Ramos (cell line): ENCODE measurements around the gene SYT13.

ENCODE experiments used
- in situ Hi-C: fragments of 300-500 bp; cut with MboI; formaldehyde crosslinking; loops from one replicate; pipeline ENCODE4 v1.14.3; 2022; ENCODE audit warnings: low sequenced_read_pairs; ENCODE audit not compliant: unreplicated experiment

SYT13 gene

DNA sequence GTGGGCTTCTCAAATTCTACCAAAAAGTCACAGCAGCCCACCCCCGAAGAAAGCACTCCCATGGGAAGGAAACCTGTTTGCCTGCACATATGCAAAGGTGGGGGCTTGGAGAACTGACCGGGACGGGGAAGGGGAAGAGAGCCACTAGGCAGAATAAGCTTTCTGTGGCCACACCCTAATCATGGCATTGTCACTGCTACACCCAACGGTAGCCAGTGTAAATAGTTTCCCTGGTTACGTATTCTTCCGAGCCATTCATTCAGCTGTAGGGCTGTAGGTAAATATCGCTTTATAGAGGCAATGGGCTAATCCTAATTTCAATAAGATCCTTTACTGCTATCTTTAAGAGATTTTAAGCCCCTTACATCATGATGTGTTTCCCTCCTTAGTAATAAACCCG lies 78.0 kb downstream of the SYT13 start:
- in situ Hi-C loops, result loop anchor here (10.0 kb wide), 1 partner anchor 57 kb away; no protein-coding TSS in a partner anchor

DNA sequence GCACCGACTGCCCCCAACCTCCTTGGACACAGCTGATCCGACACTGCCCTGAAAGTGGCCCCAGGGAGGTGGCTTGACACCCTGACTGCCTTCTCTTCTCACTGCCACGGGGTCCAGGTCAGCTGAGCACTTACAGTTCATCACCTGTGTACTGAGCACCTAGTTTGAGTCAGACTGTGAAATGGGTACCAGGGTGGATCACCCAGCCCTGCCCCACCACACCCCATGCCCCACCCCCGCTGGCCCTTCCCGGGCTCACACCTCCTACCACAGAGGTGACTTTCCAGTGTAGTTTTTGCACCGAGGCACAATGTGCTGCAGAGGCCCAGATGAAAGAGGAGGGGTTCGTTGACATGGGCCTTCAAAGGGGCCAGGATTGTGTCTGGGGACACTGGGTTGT lies 80.2 kb downstream of the SYT13 start:
- in situ Hi-C loops, result loop anchor here (10.0 kb wide), 1 partner anchor 59 kb away; no protein-coding TSS in a partner anchor

DNA sequence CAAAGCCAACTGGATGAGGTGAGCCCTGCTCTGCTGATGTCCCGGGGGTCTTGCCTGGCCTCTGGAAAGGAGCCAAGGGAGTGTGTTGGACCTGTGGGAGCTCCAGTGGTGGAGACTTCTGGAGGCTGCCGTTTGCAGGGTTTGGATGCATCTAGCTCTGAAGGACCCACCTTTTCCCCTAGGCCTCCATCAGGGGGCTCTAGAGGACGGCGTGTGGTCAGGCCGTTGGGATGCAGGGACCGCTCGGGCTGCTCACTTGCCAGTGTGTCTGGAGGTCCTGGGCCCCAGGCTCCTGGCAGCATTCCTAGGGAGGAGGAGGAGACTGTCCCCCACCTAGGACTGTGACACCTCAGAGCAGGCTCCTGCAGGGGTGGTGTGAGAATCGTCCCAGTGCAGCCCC lies 81.4 kb downstream of the SYT13 start:
- in situ Hi-C loops, result loop anchor here (10.0 kb wide), 1 partner anchor 60 kb away; no protein-coding TSS in a partner anchor

DNA sequence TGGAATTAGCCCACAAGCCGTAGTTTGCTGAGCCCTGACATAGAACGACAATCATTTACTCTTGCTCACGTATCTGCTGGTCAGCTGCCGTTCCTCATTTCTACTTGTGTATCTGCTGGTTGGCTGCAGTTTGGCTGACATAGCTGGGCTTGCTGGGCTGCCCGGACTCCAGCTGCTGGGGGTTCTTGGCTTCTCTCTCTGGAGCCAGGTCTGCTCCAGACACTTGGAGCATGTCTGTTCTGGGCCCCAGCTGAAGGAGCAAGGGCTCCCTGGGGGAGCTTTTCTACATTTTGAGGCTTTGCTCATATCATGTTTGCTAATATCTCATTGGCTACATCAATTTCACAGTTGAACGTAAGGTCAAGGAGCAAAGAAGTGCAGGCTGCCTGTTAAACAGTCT lies 92.4 kb downstream of the SYT13 start:
- in situ Hi-C loops, result no loop called here
